Bone marrow (tissue), 2 donors: ENCODE measurements around the gene SHROOM3.

Source experiments
- DNase-seq, 2 donors: peaks; one replicate each; lab custom pipeline; 2025; lab: John Stamatoyannopoulos, UW

The SHROOM3 gene

DNA sequence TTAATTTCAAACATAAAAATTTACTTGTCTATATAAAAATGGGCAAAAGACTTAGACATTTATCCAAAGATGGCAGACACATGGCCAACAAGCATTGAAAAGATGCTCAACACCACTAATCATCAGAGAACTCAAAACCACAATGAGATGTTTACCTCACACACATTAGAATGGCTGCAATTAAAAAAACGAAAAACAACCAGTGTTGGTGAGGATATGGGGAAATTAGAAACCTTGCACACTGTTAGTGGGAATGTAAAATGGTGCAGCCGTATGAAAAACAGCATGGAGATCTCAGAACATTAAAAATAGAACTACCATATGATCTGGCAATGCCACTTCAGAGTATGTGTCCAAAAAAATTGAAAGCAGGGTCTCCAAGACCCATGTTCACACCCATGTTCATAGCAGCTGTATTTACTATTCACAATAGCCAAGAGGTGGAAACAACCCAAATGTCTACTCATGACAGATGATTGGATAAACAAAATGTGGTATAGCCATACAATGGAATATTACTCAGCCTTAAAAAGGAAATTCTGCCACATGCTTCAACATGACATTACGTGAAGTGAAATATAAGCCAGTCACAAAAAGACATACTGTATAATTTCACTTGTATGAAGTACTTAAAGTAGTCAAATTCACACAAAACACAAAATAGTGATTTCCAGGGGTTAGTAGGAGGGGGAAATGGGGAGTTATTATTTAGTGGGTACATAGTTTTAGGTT is 316.7 kb downstream of the SHROOM3 start:
- no peak for DNase-seq

DNA sequence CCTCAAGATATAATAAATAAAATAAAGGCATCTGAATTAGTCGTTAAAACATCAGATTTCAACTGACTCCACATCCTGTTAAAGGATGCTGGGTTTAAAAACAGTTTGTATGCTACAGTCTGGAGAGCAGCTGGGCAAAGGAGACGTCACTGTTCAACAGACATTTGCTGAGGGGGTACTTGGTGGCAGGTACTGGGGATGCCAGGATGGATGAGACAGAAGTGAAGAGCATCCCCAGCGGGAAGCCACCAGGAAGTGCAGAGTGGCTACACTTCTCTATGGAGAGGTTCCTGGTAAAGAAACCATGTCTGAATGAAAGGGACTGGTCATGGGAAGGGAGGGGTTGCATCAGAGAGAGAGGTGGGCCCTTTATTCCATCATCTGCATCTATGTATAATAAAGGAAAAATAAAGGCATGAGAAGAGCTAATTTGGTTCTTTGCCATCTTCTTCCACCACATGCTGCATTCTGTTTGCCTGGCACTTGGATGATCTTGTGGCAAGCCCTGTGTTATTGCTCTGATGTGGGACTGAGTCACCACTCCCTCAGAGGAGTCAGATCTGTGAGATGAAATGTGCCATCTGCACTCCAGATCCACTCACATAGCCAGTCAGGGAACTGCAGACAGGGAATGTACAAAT is 318.0 kb downstream of the SHROOM3 start:
- DNase-seq, result no peak

DNA sequence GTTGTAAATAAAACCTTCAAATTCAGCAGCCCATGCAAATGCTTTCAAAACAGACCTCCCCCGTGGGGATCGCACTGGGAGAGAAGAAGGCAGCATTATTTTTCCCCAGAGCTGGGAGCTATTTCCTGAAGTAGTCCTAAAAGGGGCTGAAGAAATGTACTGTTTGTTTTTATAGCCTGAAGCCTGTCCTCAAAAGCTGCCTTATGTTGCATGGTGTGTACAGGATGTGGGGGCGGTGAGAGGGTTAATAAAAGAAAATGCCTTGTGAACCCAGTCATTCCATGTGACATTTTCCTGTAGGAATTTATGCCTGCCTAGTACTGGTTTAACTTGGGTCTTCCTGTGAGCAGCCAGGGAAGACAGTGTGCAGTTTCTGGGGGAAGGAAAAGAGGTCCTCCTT is 318.8 kb downstream of the SHROOM3 start:
- no peak for DNase-seq

DNA sequence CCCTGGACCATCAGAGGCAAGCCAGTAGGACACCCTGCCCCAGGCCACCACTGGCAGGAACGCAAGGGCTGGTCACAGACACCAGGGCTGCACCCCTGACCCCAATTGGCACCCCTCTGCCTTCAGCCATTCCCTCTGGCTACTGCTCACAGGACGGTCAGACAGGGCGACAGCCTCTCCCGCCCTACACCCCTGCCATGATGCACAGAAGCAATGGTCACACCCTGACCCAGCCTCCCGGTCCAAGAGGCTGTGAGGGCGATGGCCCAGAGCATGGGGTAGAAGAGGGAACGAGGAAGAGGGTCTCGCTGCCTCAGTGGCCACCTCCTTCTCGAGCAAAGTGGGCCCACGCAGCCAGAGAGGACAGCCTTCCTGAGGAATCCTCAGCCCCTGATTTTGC is 319.4 kb downstream of the SHROOM3 start:
- DNase-seq, result no peak

DNA sequence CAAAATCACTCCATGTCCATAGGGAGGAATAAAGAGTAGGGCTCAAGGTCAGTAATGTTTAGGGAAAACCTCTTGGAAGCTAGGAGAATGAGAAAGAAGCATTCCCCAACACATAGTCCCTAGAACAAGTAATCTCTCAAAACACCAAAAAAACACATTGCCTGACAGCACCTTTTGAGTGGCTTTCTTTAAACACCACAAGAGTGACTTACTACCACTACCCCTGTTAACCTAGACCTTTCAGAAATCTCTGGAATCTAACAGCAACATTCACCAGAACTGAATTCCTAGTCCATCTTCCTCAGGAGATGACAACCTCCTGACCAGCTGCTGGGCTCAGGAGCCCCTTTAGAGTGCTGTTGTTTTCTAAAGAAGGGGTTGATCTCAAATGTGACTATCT is 320.7 kb downstream of the SHROOM3 start:
- no peak for DNase-seq

DNA sequence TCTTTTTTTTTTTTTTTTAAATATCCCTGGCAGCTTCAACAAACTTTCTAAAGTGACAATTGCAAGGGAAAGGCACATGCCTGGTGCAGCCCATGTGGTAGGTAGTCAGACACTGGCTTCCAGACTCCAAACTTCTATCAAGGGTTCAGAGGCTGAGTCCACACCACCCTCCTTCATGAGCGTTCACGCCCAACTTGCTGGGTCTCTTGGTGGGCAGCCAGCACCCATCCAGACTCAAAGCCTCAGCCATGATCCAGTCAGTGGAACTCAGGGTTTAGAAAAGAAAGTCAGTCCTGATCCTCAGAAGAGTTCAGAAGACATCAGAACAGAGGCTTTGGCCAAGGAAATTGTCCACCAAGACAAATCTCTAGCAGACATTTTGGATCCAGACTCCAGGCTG is 321.4 kb downstream of the SHROOM3 start:
- no peak for DNase-seq

DNA sequence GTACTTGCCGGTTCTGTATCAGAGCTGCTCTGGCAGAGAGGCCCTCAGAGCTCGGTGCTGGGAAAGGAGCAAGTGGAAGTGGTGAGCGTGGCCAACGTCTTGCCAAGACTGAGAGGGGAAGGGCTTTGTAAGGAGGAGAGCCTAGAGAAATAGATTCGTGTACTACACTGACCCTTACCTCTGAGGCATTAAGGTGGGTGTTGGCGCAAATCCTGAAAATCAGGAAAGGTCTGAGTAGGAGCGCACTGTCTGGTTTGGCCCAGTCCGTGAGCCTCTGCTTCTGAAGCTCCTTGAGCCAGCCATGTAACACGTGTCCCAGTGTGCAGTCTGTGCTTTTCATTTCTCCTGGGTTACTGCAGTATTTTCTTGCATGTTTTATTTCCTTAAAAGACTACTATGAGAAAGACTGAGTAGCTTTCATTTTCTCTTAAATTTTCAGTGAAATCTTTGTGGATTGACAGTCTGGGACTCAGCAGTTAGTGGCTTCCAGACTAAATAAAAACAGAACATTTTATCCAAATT is 322.4 kb downstream of the SHROOM3 start:
- no peak for DNase-seq

DNA sequence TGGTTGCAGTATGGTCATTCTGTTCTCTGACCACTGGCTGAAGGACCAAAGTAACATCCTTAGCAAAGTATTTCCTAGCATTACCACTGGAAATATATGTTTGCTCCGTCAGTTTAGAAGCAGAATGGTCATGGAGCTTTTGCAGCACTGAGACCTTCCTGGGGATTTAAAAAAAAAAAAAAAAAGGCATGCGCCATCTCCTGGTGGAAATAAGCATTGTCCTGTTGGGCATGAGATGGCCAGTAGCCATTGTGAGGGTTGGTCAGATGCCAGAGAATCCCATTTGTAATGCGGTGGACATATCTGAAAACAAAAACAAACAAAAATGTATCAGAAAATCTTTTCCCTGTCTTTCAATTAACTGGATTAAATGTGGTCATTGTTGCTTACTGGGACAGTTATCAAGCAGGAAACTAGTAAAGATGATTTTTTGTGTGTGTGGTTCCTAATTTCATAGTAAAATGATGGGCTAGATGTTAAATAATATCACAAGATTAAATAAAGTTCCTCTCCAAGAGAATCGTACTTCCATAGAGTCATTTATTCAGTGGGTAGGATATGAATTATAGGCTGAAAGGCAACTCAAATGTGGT is 323.4 kb downstream of the SHROOM3 start:
- no peak for DNase-seq

DNA sequence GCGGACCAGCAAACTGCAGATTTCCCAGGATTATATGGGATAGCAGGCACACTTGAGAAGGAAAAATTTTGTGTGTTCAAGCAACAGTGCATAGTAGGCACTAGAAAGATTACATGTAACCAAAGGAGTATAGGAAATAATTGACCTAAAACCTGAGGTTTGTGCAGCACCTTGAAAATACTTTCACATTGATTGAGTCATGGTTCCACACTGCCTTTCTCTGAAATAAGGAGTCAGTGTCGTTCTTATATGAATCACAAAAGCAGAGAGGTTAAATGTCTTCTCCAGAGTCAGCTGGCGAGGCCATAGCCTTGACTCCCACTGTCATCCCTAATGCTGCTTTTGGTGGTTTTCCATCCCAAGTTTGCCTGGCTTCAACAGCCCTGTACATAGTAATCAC is 324.0 kb downstream of the SHROOM3 start:
- DNase-seq, result no peak

DNA sequence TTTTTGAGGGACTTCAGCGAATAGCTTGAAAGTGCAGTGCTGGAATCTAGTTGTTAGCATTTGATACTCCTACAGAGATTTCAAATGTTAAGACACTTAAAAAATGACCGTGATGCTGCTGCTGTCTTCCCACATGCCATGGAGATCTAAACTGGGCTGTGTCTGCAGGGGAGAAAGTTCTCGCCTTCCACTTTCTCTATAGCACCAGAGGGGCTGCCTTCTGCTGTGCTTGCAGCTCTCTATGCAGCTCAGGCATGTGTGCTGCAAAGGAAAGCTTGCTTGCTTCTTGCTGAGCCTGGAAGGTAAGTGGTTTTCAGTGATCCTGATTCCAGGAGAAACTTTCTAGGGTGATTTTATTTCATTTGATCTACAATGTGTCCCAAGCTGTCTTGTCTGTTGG is 325.2 kb downstream of the SHROOM3 start:
- no peak for DNase-seq

DNA sequence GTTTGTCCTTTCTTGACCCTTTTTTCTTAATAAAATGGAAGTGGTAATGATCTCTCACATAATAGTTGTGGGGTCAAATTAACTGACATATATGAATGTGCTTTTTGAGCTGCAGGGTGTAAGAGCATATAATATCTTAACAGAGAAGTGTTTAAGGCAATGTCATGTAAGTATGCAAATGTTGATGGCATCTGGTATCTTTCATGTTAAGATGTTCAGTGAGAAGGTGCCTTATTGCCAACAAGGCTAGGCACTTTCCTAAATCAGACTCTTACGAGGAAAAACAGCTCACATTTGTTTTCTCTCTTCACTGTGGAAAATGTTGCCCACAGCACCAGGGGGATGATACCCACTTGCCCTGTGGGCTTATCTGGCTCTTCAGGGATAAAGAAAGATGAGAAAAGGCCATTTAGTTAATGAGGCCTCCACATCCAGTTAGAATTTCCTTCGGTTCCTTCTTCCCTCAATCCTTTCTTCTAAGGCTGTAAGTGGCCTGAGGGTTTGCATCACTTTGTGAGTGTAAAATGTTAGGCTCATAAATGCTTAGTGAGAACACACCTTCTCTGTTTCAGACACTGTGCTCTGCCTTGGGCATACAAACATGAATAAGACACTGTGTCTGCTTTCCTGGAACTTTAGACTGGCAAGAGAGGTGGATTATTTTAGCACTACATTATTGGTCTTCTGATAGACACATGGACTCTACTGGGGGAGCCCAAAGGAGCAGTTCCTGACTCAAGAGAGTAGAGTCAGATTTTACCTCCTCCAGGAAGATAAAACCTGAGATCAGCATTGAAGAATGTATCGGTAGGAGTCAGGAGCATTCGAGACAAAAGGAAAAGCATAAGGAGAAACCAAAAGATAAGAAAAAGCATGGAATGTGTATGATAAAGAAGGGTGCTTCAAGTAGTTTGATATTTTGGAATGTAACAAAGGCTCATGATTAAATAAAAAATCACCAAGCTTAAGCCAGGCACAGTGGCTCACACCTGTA is 327.4 kb downstream of the SHROOM3 start:
- no peak for DNase-seq

DNA sequence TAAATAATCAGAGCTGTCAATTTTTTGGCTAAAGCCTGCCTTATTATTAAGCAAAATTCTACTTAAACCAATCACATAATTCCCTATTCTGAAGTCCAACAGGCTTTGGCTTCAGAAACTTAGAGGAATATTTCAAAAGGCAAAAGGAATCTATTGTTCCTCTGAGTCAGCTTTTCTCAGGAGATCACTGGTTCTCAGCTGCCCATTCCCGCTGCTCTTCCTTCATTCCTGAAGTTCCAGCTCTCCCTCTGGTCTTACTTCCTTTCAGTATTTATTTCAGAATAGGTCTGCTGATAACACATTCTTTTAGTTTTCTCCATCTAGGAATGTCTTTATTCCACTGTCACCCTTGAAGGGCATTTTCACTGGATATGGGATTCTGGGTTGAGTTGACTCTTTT is 329.2 kb downstream of the SHROOM3 start:
- no peak for DNase-seq

DNA sequence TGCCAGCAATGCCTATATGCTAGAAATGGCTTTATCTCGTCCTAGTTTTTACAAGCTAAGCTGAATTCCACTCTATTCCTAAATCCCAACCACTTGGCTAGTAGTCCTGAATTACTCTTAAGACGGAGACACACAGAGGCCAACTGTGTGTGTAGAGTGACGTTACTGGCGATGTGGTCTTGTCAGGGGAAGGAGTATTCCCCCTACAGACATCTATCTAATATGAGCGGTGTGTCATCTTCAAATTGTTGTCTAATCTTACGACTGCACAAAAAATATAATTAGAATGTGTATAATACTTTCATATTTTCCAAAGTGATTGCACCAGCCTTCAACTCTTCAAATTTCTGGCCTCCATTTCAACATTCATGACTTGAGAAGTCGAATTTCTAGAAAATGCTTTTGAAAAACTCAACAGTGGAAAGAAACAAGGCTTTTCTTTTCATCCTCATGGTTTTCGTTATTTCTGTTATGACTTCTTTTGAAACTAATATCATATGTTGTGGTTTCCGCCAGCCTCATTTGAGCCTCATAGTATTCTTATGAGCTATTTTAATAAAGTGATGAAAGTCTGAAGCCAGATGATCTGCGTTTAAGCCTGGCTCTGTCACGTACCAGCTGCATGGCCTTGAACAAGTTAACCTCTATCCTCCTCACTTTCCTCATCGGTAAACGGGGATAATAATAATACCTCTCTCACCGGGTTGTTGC is 330.6 kb downstream of the SHROOM3 start:
- DNase-seq, result no peak

DNA sequence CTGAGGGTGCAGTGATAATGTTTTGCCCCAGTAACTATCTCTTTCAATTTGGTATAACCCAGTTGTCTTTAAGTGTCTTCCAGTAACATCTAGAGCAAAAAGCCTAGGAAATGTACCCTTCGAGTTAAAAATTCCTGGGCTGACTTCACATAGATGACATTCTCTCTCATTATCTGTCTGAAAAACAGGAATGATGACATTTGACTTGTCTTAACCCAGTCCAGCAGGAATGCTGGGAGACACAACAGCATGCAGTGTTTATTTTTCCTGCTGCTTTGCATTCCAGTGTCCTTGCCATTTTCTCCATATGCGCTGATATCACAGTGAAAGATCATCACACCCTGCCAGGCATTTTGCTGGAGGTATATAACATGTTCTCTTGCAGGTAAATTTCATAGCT is 333.0 kb downstream of the SHROOM3 start:
- DNase-seq, result no peak

DNA sequence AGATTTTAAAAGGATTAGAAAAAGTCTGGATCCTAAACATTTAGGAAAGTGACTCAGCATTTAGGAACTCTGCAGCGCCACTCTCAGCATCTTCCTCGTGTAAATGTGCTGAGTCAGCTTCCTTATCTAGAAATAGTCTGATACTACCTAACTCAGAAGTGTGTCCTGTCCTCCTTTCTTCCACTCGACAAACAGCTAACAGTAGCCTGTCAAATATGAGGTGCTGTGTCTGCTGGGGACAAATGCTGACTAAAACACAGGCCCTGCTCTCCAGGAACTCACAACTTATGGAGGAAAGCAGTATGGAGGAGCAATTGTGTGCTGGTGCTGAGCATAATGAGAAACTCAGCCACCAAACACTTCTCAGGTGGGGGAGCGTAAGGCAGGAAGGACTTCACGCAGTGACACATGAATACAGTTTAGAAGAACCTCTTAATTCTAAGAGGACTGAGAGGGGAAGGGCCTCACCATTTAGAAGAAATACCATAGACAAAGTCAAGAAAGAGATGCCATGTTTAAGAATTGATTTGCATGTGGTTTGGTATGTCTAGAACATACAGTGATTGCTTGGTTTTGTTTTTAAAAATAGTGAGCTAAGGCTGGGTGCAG is 337.6 kb downstream of the SHROOM3 start:
- no peak for DNase-seq

DNA sequence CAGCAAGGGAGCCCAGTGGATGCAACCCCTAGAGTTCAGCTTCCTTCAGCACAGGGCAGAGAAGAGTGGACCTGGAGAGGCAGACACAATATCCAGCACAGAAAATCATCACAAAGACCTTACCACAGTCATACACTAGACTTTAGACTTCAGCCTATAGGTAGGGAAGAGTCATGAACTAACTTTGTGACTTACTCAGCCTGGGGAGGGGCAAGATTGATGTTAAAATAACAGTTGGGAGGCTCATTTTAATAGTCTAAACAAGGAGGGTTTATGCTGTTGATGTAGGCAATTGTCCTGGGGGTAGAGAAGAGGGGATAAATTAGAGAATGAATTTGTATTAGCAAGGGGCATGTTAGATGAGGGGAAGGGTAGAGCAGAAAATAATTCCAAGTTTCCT is 338.7 kb downstream of the SHROOM3 start:
- no peak for DNase-seq

DNA sequence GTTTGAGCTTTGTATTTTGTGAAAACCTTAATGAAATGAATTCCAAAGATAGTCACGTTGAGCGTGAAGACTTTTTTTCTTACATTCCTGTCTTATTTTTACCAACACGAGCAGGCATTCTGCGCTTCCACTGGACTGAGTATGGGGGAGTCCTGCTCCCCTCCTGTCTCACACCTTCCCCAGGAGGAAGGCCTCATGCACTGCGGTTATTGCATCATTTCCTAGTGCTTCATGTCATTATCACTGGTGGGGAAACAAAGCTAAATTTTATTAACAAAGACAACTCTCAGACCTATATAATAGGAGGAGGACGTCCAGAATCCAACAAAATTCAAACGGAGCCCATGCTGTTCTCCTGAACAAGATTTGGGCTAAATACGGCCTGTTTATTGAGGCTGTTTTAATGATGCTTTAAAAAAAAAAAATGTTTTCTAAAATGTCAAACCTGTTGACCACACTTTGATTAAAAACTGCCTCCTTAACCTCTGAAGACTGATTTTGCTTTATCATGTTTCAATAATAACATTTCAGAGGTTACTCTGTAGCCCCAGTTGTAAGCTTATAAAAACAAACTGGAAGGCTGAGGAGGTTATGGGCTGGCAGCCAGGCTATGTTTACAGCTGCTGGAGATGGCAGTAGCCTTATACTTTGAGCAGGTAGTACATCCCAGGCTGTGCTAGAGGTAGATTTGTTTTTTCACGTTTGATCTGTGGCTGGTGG is 344.9 kb downstream of the SHROOM3 start:
- DNase-seq, result no peak

DNA sequence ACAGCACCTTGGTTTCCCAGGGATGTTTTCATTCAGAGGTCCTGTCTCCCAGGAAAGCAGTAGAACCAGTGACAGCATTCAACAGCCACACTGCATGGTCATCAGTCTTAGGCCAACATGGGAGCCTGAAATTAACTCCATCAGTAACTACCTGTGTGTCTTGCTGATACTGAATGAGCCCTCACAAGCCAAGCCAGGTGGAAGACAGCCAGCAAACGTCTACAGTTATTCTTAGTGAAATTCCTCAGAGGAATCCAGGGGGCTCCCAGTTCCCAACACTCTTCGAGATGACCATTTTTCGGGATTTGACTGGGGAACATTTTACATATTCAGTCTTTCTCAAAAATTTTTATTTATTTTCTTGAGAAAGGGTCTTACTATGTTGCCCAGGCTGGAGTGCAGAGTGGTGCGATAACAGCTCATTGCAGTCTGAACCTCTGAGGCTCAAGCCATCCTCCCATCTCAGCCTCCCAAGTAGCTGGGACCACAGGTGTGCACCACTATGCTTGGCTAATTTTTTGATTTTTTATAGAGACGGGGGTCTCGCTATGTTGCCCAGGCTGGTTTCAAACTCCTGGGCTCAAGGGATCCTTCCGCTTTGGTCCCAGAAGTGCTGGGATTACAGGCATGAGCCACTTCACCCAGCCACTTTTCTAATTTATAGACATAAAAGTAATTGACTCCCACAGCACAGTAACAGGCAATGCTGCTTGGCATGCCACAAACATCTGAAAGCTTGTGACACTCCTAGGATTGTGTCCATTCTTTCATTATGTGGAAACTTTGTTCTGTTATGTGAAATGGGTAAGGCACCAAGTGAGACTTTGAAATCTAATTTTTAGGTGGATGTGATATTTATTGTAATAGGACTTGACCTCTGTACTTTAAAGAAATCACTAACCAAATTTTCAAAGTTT is 346.0 kb downstream of the SHROOM3 start:
- no peak for DNase-seq
